MCF 10A (cell line): ENCODE results near the gene TWNK. TPM values are rescaled to one million over a fixed set of nuclear protein-coding genes. Genes with fewer than 3 reads are reported as not detected.

Experiments used
- BruUV-seq: library from RNA; stranded (reverse); fragments of 400-500 nt; replicated peaks from 2 replicates; lab custom pipeline; 2021; lab: Mats Ljungman, UMichigan
- CTCF ChIA-PET: fragments of 300-600 bp; sonication (Branson Sonifier 250); formaldehyde crosslinking; extraction: SDS; loops from one replicate; lab custom pipeline; 2021; ENCODE audit warnings: antibody characterized with exemption, inconsistent platforms; lab: Yijun Ruan, JAX
- POLR2A ChIA-PET: fragments of 300-600, 350-650 bp; sonication (Branson Sonifier 250); formaldehyde crosslinking; extraction: SDS; loops from one replicate; lab custom pipeline; 2020; ENCODE audit warnings: antibody characterized with exemption, inconsistent platforms; lab: Yijun Ruan, JAX
- DNase-seq: peaks from one replicate; pipeline ENCODE4 v3.0.0-alpha.2; 2018; ENCODE audit not compliant: unreplicated experiment
- H3K27ac Mint-ChIP-seq: one replicate; pipeline ENCODE4 v1.8.0; 2022; ENCODE audit warnings: mild to moderate bottlenecking, low read depth, mixed read lengths; ENCODE audit not compliant: unreplicated experiment
- H3K27me3 Mint-ChIP-seq: one replicate; pipeline ENCODE4 v1.8.0; 2022; ENCODE audit warnings: mixed read lengths; ENCODE audit not compliant: insufficient read depth, unreplicated experiment
- H3K36me3 Mint-ChIP-seq: one replicate; pipeline ENCODE4 v1.8.0; 2022; ENCODE audit warnings: mild to moderate bottlenecking, moderate library complexity, mixed read lengths; ENCODE audit not compliant: insufficient read depth, unreplicated experiment
- H3K4me1 Mint-ChIP-seq: one replicate; pipeline ENCODE4 v1.8.0; 2022; ENCODE audit warnings: mixed read lengths; ENCODE audit not compliant: insufficient read depth, unreplicated experiment
- H3K4me3 Mint-ChIP-seq: one replicate; pipeline ENCODE4 v1.8.0; 2022; ENCODE audit warnings: mild to moderate bottlenecking, moderate library complexity, mixed read lengths; ENCODE audit not compliant: unreplicated experiment
- H3K9me3 Mint-ChIP-seq: one replicate; pipeline ENCODE4 v1.8.0; 2022; ENCODE audit warnings: mixed read lengths; ENCODE audit not compliant: unreplicated experiment
- CTCF ChIP-seq: fragments of 200-600 bp; IDR thresholded peaks from one replicate; pipeline ENCODE4 v1.8.0; 2022; ENCODE audit warnings: antibody characterized with exemption, mild to moderate bottlenecking; ENCODE audit not compliant: unreplicated experiment
- intact Hi-C: fragments of 100-400 bp; cut with micrococcal nuclease; formaldehyde crosslinking; loops from 2 replicates; pipeline ENCODE4 v1.14.1; 2022
- total RNA-seq: library from RNA; stranded (reverse); gene quantifications from 2 replicates; pipeline ENCODE4 v1.2.3, GENCODE V29; 2022

The TWNK gene
- total RNA-seq, 1 experiment from 2014 or later: 27.9 TPM

DNA sequence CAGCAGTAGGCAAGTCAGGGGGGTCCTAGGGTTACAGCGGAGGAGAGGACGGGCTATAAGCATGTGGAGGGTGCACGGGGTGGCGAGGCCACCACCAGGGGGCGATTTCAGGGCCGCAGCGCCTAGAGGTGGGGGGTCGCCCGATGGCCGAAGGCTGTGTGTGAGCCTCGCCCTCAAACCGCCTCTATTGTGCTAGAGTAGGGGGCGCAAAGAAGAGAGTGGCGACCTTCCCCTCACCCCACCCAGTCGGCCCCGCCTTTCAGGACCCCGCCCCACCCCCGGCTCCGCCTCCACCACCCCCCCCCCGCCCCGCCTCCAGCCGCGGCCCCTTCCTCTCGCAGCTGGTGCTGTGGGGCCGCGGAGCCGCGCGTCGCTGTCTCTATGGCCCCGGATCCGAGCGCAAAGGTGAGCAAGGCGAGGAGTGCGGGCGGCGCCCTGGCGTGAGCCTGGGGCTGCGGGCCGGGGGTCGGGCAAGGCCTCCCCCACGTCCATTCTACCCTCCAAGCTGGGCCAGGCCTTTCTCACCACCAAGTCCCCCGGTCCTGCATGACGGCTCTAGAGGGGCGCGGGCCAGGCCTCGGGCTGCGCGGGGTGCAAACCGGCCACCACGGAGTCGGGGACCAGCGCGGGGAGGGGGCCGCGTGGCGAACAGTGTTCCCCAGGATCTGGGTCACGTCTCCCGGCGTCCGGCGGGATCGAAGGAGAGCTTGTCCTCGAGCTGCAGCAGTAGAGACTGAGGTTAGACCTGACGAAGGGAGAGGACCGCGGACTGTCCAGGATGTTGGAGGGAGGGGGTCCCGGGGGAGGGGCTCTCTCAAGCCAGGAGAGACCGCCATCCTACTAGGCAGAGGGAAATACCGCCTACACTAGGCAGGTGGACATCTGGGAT, 17.9 kb upstream of the TWNK start, which contains the start of gene SEMA4G:
TSS of gene SEMA4G (plus strand) at position 318 of the 889 bp plus-strand sequence. CDS start 3,409 bp downstream, outside the sequence.
- peak; percentile 16 for DNase-seq
- peak within 1 kb of the TSS; percentile 66 for H3K4me3 Mint-ChIP-seq
- TF ChIP-seq CTCF: peak; percentile 69
- H3K4me1 Mint-ChIP-seq: no peaks in the 10 kb centered on the region
- ChIA-PET CTCF (interaction anchor here (0.5 to 1.4 kb wide), 6 partner anchors 12 to 45 kb away, joined by 3 to 6 read pairs (median 4); no protein-coding TSS in a partner anchor), POLR2A (interaction anchor here (1.6 kb wide), 1 partner anchor 11 kb away, joined by 3 read pairs; no protein-coding TSS in a partner anchor)
- peaks cover 16% of the 10 kb centered on the region for H3K36me3 Mint-ChIP-seq
- intact Hi-C loops: no loop called here
- no peaks in the 10 kb centered on the region for H3K9me3 Mint-ChIP-seq
- no peaks in the 10 kb centered on the region for H3K27me3 Mint-ChIP-seq
- H3K27ac Mint-ChIP-seq: no peak within 1 kb of the TSS
- no TSS peak for BruUV-seq

- H3K36me3 Mint-ChIP-seq: peaks cover 8% of the 10 kb centered on the region
- no peaks in the 10 kb centered on the region for H3K4me1 Mint-ChIP-seq
- CTCF ChIA-PET: interaction anchor here (0.5 to 1.4 kb wide), 3 partner anchors 13 to 37 kb away, joined by 3 to 5 read pairs (median 4); no protein-coding TSS in a partner anchor
- no peak for DNase-seq
- no peak for TF ChIP-seq CTCF
- no peak overlapping the region for H3K27ac Mint-ChIP-seq
- no TSS peak for BruUV-seq
- no peaks in the 10 kb centered on the region for H3K27me3 Mint-ChIP-seq
- intact Hi-C loops: no loop called here
- H3K9me3 Mint-ChIP-seq: no peaks in the 10 kb centered on the region
- peak overlapping the region; percentile 66 for H3K4me3 Mint-ChIP-seq
- POLR2A ChIA-PET: interaction anchor here (1.1 kb wide), 1 partner anchor 9 kb away, joined by 3 read pairs; no protein-coding TSS in a partner anchor
These were observed 17.0 kb upstream of the TWNK start for GRCh38 chr10:100970076-100970913.

- Mint-ChIP-seq H3K4me1 (no peaks in the 10 kb centered on the region), H3K27me3 (no peaks in the 10 kb centered on the region), H3K9me3 (no peaks in the 10 kb centered on the region), H3K4me3 (no peak overlapping the region), H3K27ac (no peak overlapping the region), H3K36me3 (peaks cover 6% of the 10 kb centered on the region)
- no peak for TF ChIP-seq CTCF
- POLR2A ChIA-PET: interaction anchor here (0.6 to 1.1 kb wide), 2 partner anchors 8 to 1750 kb away, joined by 3 to 4 read pairs; no protein-coding TSS in a partner anchor
- DNase-seq: no peak
- intact Hi-C loops: no loop called here
- no TSS peak for BruUV-seq
- CTCF ChIA-PET: interaction anchor here (0.6 kb wide), 1 partner anchor 130 kb away, joined by 4 read pairs; no protein-coding TSS in a partner anchor
These were observed 16.2 kb upstream of the TWNK start for GRCh38 chr10:100970914-100971811.
